ENCODE results near the gene LMO2. TPM values are rescaled to one million over a fixed set of nuclear protein-coding genes. Genes with fewer than 3 reads are reported as not detected.

The LMO2 gene
- total RNA-seq, 1 donor from 2014 or later, result 0.55 TPM

DNA sequence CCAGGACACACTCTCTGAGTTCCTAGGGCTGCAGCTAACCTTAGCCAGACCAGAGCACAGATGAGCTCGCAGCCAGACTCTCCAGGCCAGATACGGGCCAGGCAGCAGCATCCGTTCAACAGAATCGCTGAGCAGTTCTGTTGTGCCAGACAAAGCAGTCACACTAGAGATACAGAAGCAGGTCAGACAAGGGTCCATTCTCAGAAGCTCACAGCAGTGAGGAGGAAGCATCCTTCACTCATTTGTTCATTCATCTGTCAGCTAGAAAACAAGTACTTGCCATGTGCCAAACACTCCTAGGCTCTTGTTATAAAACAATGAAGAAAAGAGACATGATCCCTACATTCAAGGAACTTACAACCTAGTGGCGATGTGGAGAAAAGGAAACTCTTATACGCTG is 2.6 kb downstream of the LMO2 start:
- no peak for DNase-seq (ENCODE audit: low read depth)

- DNase-seq (ENCODE audit: low read depth), result no peak
Measured at GRCh38 chr11:33887886-33888285, 4.0 kb downstream of the LMO2 start.

DNA sequence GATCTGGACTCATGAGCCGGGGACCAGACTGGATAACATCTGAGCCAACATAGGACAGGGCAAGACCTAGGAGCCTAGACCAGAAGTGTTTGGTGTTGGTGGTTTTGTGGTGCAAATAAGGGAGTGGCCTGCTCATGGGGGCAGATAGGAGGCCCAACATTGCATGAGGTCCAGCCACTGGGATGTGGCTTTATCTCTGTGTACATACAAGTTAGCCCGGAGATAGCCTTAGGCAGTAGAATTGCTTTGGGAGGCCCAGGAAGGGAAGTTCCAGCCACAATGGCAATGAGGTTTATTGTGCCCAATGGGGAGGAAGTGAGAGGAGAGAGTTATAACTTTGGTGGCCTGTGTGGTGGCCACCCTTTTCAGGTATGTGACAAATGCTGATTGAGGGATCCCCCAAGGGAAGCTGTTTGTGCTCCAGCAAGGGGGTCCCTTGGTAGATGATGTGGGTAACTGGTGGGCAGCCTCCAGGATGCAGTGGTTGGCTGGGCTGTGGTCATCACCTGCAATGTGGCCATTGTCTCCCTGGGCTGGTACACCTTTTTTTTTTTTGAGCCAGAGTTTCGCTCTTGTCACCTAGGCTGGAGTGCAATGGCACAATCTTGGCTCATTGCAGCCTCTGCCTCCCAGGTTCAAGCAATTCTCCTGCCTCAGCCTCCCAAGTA is 6.4 kb downstream of the LMO2 start:
- no peak for DNase-seq (ENCODE audit: low read depth)

DNA sequence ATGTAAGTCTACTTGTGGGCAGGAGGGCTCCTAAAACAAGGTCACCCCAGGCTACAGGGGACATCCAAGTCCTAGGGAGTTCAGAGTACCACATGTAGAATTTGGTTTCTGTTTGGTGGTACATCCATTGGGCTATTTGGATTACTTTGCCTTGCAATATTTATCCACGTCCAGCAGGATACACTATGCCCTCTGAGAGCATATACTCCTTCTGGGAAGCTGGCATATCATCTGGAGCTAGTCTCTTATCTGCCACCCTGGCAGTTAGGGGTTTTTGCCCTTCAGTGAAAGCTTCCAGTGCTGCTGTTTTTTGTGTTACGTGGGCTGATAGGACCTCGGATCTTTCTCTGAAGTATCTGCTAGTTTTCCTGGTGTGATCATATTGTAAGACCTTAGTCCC is 7.3 kb downstream of the LMO2 start:
- DNase-seq (ENCODE audit: low read depth), result no peak

DNA sequence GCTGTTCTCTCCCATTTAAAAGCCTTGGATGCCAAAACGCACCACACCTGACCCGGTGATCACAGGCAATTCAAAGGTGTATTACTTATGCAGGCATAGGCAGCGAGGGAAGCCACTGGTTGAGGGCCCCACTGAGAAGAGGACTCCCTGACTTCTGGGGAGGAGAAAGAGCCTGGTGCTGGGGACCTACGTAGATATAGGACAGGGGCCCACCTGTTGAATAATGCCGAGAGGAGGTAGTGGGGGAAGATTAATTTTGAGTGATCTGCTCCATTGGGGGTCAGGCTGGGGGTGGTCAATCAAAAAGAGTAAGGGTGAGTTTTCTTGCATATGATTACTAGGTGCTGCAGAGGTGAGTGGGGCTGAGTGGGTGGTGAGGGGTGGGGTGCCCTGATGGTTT is 7.8 kb downstream of the LMO2 start:
- no peak for DNase-seq (ENCODE audit: low read depth)

GRCh38 chr11:33881651-33882503 is 10.0 kb downstream of the LMO2 start:
- DNase-seq (ENCODE audit: low read depth), result no peak

DNA sequence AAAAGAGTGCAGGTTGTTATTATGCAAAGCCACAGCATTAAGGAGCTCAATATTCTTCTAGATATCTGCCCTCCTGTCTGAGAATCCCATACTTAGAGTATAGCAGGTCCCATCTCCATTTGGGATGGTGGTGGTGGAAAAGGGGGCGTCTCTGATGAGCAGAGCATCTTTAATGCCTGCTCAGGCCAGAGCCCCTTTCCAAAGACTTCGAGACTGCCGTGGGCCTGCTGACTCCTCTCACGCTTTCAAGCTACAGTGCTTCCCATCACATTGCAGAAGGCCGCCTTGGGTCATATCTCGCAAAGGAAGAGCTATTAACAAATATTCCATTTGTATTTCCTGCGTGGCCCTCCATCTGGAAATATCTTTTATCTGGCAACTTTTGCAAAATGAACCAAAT is 10.9 kb downstream of the LMO2 start:
- no peak for DNase-seq (ENCODE audit: low read depth)

GRCh38 chr11:33879375-33879774 is 12.5 kb downstream of the LMO2 start:
- no peak for DNase-seq (ENCODE audit: low read depth)

DNA sequence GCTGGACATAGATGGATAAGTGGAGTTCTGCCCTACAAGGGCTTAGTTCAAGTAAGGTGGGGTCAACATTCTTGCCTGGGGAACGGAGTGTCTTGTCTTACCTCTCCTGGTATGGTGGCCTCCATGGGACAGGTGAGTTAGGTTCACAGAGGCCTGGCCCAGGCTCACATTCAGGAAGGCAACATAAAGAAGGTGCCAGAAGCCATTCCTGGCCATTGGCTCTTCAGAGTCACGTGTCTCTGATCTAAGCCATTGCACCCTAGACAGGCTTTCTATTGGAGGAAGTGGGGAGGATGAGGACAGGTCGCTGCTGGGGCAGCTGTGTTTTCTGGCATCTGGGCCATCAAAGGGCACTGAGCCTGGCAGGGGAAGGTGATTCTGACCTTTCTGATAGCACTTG is 14.8 kb downstream of the LMO2 start:
- no peak for DNase-seq (ENCODE audit: low read depth)

DNA sequence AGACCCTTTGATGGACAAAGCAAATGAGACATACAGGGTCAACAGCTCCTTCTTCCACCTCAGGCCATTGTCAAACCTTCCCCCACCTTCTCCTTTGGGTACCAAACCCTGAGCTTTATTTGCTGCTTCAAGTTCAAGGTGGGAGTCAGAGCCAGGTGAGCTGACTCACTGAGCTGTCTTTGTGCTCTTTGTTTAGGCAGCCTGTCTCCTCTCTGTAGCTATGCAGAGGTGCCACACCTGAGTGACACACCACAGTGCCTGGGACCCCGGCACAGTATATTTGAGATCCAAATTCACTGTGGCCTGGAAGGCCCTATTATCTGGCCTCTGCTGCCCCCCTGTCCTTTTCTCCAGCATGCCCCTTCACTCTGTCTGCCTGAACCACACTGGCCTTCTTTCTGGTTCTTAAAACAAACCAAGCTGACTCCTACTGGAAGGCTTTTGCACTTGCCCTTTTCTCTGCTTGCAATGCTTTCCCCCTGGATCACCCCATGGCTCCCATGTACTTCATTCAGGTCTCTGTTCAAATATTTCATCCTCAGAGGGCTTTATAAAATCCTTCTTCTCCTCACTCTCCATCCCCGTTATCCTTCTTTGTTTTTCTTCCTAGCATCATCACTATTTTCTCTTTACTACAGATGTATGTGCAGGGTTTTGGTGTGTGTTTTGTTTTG is 16.1 kb downstream of the LMO2 start:
- DNase-seq (ENCODE audit: low read depth), result no peak

GRCh38 chr11:33874910-33875490 is 16.9 kb downstream of the LMO2 start:
- no peak for DNase-seq (ENCODE audit: low read depth)

DNA sequence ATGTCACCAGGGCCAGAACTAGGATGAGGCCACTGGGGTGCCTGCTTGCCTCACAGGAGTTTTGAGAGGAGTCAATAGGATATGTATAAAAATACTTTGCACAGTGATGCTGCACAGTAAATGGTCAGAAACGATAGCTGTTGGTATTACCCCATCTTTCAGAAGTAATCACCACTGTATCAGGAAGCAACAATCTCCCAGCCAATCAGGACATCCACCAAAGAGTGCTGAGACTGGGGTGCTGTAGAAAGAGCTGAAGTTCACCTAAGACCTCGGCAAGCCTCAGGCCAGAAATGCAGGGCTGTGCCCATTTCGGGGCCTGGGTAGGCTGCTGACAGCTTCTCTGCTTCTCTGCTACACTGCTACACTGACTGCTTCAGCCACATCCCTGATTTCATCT is 17.4 kb downstream of the LMO2 start:
- DNase-seq (ENCODE audit: low read depth), result no peak

DNA sequence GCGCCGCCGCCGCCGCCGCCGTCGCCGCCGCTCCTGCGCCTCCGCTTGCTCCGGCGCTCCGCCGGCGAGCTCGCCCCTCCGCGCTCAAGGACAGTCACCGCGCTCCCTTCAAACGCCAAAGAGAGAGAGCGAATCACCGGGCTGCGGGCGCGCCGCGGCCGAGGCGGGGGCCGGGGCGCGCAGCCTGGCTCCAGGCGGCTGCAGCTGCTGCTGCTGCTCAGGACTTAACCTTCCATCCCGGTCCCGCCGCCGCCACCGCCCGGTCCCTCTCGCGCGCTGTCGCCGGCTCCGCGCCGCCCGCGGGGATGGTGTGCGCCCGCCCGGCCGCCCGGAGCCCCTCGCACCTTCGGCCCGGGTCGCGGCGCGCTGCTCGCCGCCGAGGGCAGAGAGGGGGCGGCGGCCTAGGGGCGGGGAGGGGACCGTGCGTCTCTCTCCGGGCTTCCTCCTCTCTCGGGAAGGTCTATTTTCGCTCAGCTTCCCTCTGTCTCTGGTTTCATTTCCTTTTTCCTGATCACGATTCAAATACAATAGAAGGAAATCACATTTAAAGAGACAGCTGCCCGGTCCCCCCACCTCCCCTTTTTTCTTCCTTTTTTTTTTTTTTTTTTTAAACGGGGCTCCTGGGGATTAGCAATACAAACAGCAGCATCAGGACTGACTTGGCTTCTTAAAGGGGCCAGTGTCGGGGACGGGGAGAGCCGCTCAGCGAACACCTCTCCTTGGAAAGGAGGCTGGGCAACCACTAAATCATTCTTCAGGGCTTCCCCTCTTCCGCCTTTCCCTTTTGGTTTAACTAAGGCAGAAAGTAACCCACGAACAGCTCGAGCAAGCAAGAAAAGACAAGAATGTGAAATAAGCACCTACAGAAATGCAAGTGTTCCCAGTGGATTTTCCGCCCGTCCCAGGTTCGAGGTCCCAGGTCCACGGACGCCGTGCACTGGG is 22.1 kb downstream of the LMO2 start:
- DNase-seq (ENCODE audit: low read depth), result peak; percentile 2

GRCh38 chr11:33868647-33869461 is 23.0 kb downstream of the LMO2 start:
- DNase-seq (ENCODE audit: low read depth), result no peak

DNA sequence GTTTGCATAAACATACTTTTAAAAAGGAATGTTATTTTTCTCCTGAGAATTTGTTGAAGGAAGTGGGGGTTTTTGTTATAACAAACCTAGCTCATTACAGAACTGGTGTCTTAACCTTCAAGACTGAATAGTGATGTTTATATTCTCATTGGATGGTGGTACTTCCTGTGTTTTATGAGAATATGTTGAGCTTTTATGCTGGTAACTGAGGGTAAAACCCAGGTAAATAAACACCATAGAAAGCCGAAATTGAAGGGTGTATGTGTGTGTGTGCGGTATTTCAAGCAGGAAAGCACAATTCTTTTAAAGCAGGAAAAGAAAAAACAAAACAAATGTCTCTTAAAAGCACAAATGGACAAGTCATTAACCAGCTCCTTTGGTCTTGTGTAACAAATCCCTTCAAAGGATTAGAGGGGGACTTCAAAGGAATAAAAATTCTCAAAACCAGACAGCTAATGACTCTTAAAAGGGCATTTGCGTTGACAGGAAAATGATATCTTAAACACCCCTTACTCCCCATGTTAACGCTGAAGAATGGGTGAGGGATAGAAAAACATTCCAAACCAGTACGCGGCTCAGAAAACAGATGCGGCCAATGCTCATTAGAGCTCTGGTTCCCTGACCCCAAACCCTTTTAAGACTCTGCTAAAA is 23.8 kb downstream of the LMO2 start:
- no peak for DNase-seq (ENCODE audit: low read depth)

- no peak for DNase-seq (ENCODE audit: low read depth)
Measured at GRCh38 chr11:33867561-33867960, 24.3 kb downstream of the LMO2 start.

- no peak for DNase-seq (ENCODE audit: low read depth)
Measured at GRCh38 chr11:33866936-33867335, 24.9 kb downstream of the LMO2 start.

GRCh38 chr11:33864479-33864878 is 27.4 kb downstream of the LMO2 start:
- DNase-seq (ENCODE audit: low read depth), result no peak

DNA sequence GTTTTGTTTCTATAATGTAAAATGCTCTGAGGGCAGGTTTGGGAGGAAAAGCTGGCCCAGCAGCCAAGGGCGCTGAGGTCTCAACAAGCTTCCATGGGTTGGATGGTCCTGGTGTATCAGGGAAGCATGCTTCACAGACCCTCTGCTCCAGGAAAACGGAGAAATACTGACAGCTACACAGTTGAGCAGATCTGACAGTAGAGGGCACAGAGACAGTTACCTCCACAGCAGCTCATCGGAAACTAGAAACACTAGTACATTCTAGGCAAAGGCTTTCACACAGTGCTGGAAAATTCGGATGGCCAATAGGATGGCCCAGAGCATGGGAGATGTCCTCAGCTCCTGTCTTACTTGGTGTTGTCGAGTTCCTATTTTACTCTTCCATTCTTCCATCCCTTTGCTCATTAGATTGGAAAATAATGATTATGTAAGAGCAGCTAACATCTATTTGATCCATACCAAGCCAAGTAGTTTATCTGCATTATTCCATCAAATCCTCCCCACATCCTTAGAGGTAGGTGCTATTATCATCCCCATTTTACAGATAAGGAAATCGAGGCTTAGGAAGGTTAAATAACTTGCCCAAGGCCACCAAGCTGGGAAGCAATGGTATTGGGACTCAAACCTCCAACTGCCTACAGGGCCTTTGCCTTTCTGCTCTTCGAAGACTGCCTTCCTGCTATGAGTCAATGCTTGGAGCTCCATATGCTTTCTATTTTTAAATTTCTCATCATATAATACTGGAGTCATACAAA is 28.3 kb downstream of the LMO2 start:
- DNase-seq (ENCODE audit: low read depth), result no peak

Data from renal cortical epithelial cell (primary cell).